Adipose tissue (tissue), 3 donors: Measurements from ENCODE around the gene SOCS6. TPM values are rescaled to one million over a fixed set of nuclear protein-coding genes. Genes with fewer than 3 reads are reported as not detected.
"Not testable (repeated sequence)": the region's sequence is repeated elsewhere in the genome, so short reads cannot be mapped to it uniquely, and the experiment has no call there.

Source experiments
- H3K27ac ChIP-seq: one replicate; pipeline ENCODE4 v1.5.1; 2013; ENCODE audit warnings: low read depth, low read length
- WGBS, 3 donors: extraction: QIAGEN DNeasy Blood & Tissue Kit; methylation state at CpG; one replicate each; pipeline ENCODE4 v1.1.7; 2013; 5-methylcytosine and 5-hydroxymethylcytosine counted together
- polyA plus RNA-seq, 3 donors: library from polyadenylated mRNA; stranded (reverse); fragments of 200-250 nt; gene quantifications; one replicate each; pipeline ENCODE4 v1.2.3, GENCODE V29; 2013
- donor health status: healthy with polysubstance abuse.
- donor health status: Bipolar disorder and iron deficiency.
- donor health status: healthy.

Gene SOCS6, protein sequence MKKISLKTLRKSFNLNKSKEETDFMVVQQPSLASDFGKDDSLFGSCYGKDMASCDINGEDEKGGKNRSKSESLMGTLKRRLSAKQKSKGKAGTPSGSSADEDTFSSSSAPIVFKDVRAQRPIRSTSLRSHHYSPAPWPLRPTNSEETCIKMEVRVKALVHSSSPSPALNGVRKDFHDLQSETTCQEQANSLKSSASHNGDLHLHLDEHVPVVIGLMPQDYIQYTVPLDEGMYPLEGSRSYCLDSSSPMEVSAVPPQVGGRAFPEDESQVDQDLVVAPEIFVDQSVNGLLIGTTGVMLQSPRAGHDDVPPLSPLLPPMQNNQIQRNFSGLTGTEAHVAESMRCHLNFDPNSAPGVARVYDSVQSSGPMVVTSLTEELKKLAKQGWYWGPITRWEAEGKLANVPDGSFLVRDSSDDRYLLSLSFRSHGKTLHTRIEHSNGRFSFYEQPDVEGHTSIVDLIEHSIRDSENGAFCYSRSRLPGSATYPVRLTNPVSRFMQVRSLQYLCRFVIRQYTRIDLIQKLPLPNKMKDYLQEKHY
- polyA plus RNA-seq: 1 to 10 TPM; 4.0 to 9.4 (median 4.5) TPM

DNA sequence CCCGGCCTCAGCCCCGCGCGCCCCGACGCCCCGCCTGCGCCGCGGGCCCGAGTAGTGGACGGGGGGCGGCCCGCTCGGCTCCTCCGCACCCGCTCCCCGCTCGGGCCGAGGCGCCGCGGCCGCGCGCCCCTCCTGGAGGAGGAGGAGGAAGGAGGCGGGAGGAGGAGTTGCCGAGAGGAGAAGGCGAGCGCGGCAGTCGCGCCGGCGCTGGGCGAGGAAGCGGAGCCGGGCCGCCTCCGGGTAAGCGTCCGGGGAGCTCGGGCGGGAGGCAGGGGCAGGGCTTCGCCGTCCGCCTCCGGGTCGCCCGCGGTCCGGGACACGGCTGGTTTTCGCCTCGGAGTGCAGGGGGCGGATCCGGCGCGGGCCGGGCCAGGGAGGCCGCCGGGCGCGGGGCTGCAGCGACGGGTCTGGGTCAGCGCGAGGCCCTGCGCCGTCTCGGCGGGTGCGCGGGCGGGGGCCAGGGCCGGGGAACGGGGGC lies at the start of gene SOCS6:
TSS of gene SOCS6 (plus strand) at position 195 of the 478 bp plus-strand sequence. CDS start 35,624 bp downstream, outside the sequence.
- 0 to 1% (median 1%) methylated on average over 51 to 77 of the region's 77 CpGs for WGBS, 3 donors
- H3K27ac ChIP-seq: no peak within 1 kb of the TSS

DNA sequence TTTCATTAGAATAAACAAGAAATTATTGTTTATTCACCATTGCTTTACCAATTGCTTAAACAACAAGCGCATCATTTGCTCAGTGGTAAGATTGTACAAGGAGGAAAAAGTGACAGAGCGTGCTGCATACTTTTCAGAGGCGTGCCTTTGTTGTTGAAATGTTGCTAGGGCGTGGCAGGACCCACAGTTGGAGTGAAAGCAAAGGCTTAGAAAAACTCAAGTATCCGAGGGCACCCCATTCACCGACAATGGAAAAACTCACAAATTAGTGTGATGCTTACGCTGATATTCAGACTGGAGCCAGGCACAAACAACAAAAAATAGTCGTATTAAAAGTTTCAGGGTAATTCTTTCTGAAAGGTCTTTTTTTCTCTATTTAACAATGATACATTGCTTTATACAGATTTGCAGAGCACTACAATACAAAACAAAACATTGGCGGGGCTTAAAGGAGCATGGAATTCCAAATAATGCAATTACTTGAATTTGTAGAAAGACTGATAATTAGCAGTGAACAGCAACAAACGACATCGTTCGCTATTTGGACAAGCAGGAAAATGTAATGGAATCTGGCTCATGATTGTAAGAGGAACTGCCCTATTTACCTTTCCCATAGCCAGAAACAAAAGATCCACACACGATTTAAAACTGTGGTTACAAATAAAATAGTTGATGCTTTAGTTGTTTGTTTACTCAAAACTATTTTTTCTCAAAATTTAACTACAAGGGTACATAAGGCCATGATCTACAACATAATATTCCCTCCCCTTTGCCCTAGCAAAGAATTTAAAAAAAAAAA lies 45.5 kb upstream of the SOCS6 start:
- no peak overlapping the region for H3K27ac ChIP-seq
- WGBS, 3 donors: 42 to 83% (median 72%) methylated on average over 13 of the region's 13 CpGs

DNA sequence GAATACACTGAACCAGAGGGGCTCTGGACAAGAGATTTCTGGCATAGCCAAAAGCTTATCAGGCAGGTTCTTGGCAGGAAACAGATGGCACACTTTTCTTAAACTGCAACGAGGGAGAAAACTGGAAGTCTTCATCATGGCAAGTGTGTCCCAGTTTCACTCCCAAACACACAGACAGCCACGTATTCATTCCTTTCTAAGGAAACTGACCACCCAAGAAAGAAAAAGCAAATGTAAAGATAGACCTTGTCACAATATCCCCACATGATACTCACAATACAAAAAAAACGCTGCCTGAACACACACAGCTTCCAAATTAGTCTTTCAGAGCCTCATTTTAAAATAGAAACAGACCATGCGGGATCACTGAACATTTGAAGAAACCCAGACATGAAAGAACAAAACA lies 42.8 kb upstream of the SOCS6 start:
- 10 to 30% (median 16%) methylated on average over 4 of the region's 4 CpGs for WGBS, 3 donors
- no peak overlapping the region for H3K27ac ChIP-seq

DNA sequence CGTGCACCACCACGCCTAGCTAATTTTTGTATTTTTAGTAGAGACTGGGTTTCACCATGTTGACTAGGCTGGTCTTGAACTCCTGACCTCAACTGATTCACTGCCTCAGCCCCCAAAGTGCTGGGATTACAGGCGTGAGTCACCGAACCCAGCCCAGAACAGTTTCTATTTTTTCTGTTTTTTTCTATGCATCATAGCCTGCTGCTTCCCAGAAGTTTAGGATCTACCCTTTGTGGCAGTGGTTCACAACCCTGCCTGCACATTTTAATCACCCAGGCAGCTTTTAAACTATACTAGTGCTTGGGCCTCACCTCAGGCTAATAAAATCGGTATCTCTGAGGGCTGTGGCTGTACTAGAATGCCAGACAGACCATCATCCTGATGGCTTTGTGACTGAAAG lies 39.7 kb upstream of the SOCS6 start:
- WGBS, 3 donors: 82 to 89% (median 86%) methylated on average over 5 of the region's 5 CpGs
- no peak overlapping the region for H3K27ac ChIP-seq

DNA sequence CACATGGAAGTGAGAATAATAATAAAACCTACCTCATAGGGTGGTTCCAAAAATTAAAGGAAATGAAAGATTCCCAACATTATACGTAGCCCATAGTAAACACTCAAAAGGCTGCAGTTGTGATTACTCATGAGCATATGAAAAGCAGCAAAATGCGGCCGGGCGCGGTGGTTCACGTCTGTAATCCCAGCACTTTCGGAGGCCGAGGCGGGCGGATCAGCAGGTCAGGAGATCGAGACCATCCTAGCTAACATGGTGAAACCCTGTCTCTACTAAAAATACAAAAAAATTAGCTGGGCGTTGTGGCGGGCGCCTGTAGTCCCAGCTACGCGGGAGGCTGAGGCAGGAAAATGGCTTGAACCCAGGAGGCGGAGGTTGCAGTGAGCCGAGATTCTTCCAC lies 39.0 kb upstream of the SOCS6 start:
- H3K27ac ChIP-seq: not testable (repeated sequence)
- 94 to 99% (median 96%) methylated on average over 18 of the region's 18 CpGs for WGBS, 3 donors

DNA sequence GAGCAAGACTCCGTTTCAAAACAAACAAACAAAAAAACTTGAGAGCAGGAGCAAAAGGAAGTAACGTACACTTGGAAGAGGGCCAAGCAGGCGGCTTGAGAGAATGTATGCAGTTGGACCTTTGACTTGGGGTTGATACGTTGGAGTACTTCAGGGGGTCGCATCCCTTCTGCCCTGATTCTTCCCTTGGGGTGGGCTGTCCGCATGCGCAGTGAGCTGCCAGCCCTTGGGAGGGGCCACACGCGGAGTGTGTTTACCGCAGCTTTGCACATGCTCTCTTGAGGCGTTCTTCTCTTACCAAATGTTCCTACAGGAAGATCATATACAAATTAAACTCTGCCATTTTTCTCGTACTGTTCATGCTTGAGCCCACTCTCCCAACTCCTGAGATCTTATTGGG lies 38.1 kb upstream of the SOCS6 start:
- H3K27ac ChIP-seq: no peak overlapping the region
- WGBS, 3 donors: 81 to 85% (median 81%) methylated on average over 12 of the region's 12 CpGs

DNA sequence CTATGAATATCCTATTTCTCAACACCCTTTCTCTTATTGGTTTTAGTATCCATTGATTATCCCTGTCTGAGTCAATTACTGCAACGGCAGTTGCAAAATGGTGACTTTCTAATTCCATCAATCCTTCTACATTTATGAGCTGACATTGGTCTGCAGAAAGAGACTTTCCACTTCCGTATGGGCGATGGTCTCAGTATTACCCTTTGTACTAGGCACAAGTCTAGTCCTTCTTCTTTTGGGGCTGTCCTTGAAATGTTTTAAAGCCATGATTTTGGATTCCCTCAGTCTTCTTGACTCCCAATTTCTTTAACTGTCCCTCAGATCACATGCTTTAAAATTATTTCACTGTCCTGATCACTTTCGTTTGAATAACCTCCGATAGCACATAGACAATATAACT lies 32.7 kb upstream of the SOCS6 start:
- H3K27ac ChIP-seq: no peak overlapping the region
- WGBS, 3 donors: 64 to 73% (median 69%) methylated on average over 5 of the region's 5 CpGs

DNA sequence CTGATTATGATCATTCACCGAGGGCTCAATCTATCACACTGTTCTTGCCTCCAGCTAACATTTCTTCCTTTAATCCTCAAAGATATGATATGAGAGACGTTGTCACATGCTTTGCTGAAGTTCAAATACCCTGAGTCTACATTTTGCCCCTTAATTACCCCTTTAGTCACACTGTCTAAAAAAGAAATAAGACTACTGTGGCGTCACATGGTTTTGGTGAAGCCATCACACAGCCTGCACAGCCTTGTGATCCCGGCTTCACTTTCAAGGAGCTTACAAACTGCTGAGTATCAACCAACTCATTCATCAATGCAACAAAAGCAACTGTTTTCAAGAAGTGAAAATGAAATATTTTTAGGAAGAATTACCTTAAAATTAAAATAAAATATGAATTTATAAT lies 31.9 kb upstream of the SOCS6 start:
- H3K27ac ChIP-seq: no peak overlapping the region
- WGBS, 3 donors: 48 to 64% (median 61%) methylated on average over 4 of the region's 4 CpGs

DNA sequence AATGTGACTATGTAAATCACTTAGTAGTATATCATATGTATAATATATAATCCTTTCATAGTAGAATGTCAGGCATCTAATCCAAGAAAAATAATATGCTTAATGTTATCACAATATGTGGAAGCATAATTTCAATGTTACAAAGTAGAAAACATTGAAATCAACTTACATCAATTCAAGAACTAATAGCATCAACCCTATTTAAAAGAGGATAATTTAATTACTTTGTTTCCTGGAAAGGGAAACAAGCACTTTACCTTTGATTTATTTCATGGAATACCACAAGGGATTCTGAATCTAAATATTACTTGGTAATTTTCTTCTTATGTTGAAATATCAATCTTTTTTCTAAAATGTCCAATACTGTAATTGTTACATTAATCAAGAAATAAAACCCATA lies 30.6 kb upstream of the SOCS6 start:
- no peak overlapping the region for H3K27ac ChIP-seq

DNA sequence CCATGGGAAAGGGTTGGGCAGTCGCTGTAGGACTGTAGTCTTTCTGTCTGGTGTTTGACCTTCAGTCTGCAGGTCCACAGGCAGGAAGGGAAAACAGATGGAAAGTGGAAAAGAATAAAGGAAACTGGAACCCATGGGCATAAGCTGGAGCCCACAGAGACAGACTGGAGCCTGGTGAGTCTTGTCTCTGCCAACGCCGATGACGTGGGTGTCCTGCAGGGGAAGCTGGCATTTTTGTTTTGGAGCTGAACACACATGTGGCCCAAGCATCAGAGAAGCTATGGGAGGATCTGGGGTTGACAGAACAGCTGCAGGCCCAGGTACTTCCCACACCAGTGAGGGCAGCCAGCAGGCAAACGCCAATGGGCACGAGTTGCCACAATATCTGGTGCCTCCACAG lies 28.2 kb upstream of the SOCS6 start:
- H3K27ac ChIP-seq: no peak overlapping the region
- 82 to 87% (median 82%) methylated on average over 6 of the region's 6 CpGs for WGBS, 3 donors

DNA sequence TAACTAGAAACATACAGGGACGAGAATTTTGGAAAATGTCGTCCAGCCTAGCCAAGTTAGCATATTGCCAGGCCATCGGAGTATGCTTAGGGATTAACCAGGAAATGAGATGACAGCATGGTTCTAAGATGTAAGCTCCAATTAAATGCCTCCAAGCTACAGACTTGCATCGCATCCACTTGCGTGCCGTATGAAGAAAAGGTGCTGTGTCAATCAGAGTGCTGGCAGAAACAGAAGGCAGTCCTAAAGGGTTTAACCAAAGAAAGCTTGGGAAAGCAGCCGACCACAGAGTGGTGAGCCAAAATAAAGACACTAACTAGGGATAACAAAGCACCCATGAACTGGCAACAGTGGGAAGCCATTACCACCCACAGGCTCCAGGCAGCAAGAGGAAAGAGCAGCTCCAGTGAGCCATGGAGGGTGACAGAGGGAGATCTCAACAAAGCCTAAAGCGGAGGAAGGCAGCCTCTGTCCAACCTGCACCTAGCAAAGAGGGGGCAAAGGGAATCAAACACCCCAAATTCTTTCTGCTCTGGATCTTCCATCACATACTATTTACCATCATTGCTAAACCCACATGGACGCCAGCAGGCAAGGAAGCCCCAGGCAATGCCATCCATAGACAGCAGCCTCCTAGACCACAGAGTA lies 27.6 kb upstream of the SOCS6 start:
- H3K27ac ChIP-seq: no peak overlapping the region
- WGBS, 3 donors: 90% methylated on average over 9 of the region's 9 CpGs

DNA sequence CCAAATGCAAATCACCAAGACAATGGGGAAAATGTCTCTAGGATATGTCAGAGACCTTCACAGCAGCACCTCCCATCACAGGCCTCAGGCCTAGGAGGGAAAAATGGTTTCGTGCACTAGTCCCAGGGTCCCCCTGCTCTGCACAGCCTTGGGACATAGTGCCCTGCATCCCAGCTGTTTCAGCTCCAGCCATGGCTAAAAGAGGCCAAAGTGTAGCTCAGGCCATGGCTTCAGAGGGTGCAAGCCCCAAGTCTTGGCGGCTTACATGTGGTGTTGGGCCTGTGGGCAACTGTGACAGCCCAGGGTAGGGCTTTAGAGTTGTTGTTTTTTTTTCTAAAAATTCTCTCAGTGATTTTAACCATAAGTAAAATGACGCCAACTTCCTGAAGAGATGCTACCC lies 25.5 kb upstream of the SOCS6 start:
- H3K27ac ChIP-seq: no peak overlapping the region
- WGBS, 3 donors: 63 to 81% (median 66%) methylated on average over 3 of the region's 3 CpGs

DNA sequence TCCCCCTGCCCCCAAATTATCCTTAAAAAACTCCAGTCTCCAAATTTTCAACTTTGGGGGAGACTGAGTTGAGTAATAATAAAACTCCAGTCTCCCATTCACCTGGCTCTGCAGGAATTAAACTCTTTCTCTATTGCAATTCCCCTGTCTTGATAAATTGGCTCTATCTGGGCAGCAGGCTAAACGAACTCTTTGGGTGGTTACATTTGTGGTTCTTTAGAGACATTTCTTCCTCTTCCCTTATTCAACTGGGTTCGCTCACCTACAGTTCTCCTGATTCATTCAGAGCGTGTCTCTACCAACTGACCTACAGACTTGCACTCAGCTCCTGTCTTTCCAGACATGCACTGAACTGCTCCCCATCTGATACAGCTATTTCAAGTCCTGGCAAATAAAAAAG lies 17.1 kb upstream of the SOCS6 start:
- WGBS, 3 donors: 83 to 88% (median 83%) methylated on average over 3 of the region's 3 CpGs
- no peak overlapping the region for H3K27ac ChIP-seq

DNA sequence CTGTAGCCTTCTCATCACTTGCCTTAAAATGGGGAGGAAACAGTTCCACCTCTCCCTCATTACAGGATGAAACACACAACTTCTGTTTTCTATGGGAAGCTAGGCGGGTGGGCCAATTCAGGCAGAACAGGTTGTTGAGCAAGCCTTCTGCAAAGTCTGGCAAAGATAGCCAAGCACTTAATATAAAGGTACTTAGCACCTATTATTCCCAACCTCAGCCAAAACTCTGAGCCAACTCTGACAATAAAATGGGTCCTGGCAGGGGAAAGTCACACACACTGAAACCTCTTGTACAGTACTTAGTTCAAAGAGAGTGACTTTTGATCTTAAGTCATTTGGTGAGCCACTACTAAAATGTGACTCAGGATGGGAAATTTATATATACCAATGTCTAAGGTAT lies 15.8 kb upstream of the SOCS6 start:
- 88 to 92% (median 90%) methylated on average over 1 of the region's 1 CpG for WGBS, 3 donors
- H3K27ac ChIP-seq: no peak overlapping the region

DNA sequence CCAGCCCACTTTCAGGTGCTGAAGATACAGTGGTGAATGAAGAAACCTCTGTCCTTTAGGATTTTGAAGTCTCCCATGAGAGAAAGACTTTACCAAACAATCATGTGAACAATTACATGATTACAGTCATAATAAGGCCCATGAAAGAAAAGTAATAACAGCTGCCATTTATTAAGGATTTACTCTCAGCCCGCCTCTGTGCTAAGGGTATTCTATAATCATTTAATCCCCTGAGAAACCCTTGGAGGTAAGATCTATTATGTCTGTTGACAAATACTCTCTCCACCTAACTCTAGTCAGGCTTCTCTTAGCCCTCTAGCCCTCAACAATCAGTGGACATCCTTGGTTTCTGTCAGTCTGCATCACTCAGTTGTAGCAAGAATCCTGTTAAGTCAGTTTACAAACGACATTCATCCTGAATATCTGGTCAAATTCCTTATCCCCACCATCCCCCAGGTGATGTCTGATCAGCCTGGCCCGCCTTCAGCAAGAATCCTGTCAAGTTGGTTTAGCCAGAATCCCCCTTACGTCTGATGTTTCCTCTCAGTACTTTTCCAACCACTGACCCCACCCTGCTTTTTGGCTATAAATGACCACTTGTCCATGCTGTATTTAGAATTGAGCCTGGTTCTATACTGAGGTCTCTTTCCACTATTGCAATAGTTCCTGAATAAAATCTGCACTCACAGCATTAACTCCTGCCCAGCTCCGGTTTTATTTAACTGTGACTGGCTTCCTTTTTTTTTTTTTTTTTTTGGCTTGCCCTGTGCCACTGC lies 12.2 kb upstream of the SOCS6 start:
- WGBS, 3 donors: 67 to 75% (median 72%) methylated on average over 5 of the region's 5 CpGs
- H3K27ac ChIP-seq: no peak overlapping the region

DNA sequence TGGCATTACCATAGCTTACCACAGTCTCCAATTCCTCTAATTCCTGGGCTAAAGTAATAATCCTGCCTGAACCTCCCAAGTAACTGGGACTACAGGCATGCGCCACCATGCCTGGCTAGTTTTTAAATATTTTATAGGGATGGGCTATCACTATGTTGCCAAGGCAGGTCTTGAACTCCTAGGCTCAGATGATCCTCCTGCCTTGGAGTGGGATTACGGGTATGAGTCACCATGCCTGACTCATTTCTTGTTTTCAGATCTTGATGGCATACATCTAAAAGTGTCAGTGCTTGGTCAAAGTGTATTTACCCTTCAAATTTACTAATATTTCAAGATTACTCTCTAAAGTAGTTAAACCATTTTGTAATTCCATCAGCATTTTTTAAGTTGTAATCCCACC lies 9.4 kb upstream of the SOCS6 start:
- no peak overlapping the region for H3K27ac ChIP-seq
- 91 to 100% (median 92%) methylated on average over 2 of the region's 2 CpGs for WGBS, 3 donors

DNA sequence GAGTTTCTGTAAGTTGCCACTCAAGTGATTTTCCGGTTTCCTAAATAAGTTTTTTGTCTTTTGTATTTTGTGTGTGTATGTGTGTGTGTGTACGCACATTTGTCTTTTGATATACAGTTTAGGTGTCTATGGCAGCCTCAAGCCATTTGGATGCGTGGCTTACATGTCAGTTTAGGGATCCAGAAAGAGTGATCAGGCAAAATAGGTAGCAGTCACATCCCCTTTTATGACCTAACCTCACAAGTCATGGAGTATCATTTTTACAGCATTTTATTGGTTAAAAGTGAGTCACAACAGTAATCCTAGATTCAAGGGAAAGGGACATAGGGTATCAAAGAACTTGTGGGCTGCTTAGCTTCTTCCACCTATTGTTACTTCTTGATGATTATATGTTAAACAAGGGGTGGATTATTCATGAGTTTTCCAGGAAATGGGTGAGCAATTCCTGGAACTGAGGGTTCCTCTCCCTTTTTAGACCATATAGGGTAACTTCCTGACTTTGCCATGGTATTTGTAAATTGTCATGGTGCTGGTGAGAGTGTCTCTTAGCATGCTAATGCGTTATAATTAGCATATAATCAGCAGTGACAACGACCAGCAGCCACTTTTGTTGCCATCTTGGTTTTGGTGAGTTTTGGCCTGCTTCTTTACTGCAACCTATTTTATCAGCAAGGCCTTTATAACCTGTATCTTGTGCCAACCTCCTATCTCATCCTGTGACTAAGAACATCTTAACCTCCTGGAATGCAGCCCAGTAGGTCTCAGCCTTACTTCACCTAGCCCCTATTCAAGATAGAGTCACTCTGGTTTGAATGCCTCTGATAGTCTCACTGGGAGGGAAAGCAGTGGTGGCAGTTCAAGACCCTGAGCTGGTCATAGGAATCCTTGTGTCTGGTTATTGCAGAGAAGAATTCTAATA lies 8.6 kb upstream of the SOCS6 start:
- WGBS, 3 donors: 85 to 91% (median 90%) methylated on average over 5 of the region's 5 CpGs
- no peak overlapping the region for H3K27ac ChIP-seq
